ENCODE results near the gene DNAH2. TPM values are rescaled to one million over a fixed set of nuclear protein-coding genes. Genes with fewer than 3 reads are reported as not detected.

The DNAH2 gene
- total RNA-seq, 1 experiment from 2014 or later = 0.15 TPM

- H3K79me2 ChIP-seq (ENCODE audit: insufficient read depth, low read length) = peaks cover 19% of the 10 kb centered on the region
- no peak overlapping the region for H3K56ac ChIP-seq (ENCODE audit: insufficient read length, low read depth, low read length)
- H2AFZ ChIP-seq (ENCODE audit: low read length) = no peak overlapping the region
- H4K91ac ChIP-seq (ENCODE audit: insufficient read length, low read depth, low read length) = no peak overlapping the region
- no peaks in the 10 kb centered on the region for H4K20me1 ChIP-seq (ENCODE audit: control insufficient read depth, insufficient read depth, insufficient read length)
- H2AK5ac ChIP-seq (ENCODE audit: insufficient read length, low read length) = no peak overlapping the region
- peaks cover 18% of the 10 kb centered on the region for H3K23me2 ChIP-seq (ENCODE audit: insufficient read length, low read depth, low read length, poor library complexity, severe bottlenecking)
- no peak overlapping the region for H2BK15ac ChIP-seq (ENCODE audit: low read depth, low read length)
- H3K4me2 ChIP-seq (ENCODE audit: insufficient read depth, insufficient read length, low read length) = peak overlapping the region; percentile 84
- no peaks in the 10 kb centered on the region for H3K9me3 ChIP-seq (ENCODE audit: control insufficient read depth, low read depth, low read length)
- Mint-ChIP-seq H3K9me3 (no peaks in the 10 kb centered on the region; a peak in 1 of 5 replicates), H3K27me3 (ENCODE audit: low read depth) (no peaks in the 10 kb centered on the region), H3K36me3 (ENCODE audit: insufficient read depth in 1 of 3, low read depth in 3 of 3) (peaks cover 18 to 41% (median 35%) of the 10 kb centered on the region in 3 experiments), H3K4me3 (peak overlapping the region; percentile 94 to 97), H3K4me1 (peaks cover 25 to 26% of the 10 kb centered on the region in 2 experiments), H3K27ac (peak overlapping the region; percentile 92 to 97 (median 94); a peak in 6 of 7 replicates)
- H3K23ac ChIP-seq (ENCODE audit: insufficient read length, low read depth, low read length) = no peak overlapping the region
- no peak overlapping the region for H4K8ac ChIP-seq (replicated peaks; ENCODE audit: insufficient read length, low read depth, low read length)
- H2BK120ac ChIP-seq (ENCODE audit: low read depth, low read length, poor library complexity, severe bottlenecking) = no peak overlapping the region
- no peaks in the 10 kb centered on the region for H3K79me1 ChIP-seq (ENCODE audit: insufficient read depth, low read depth, low read length, poor library complexity, severe bottlenecking)
- H2BK20ac ChIP-seq (ENCODE audit: low read depth, low read length, poor library complexity, severe bottlenecking) = no peak overlapping the region
- no peak for DNase-seq
- no peak overlapping the region for H3K4ac ChIP-seq (ENCODE audit: low read depth, low read length)
- WGBS (ENCODE audit: extremely low coverage, insufficient read length, low lambda C conversion rate) = no CpG with 5 or more reads among the region's 13 CpGs
- H3K27me3 ChIP-seq (ENCODE audit: insufficient read depth, low read length) = no peaks in the 10 kb centered on the region
- H2BK12ac ChIP-seq (ENCODE audit: insufficient read length, low read depth, low read length) = no peak overlapping the region
- H2BK5ac ChIP-seq (ENCODE audit: insufficient read length, low read length) = no peak overlapping the region
- no peak for TF ChIP-seq CTCF (conservative IDR thresholded peaks at IDR 0.05)
- no peak overlapping the region for H3T11ph ChIP-seq (ENCODE audit: low read length)
- H3K9ac ChIP-seq (ENCODE audit: extremely low read depth, insufficient read length, low read length) = peak overlapping the region; percentile 80
- no peaks in the 10 kb centered on the region; the same call in 1 of the 2 replicates for H3K4me1 ChIP-seq (ENCODE audit: insufficient read depth, low read length)
- no peak overlapping the region for H4K5ac ChIP-seq (ENCODE audit: insufficient read length, low read depth, low read length)
- no peak overlapping the region; the same call in 1 of the 2 replicates for H3K14ac ChIP-seq (ENCODE audit: insufficient read depth, low read length)
- no peak overlapping the region for H3K27ac ChIP-seq (ENCODE audit: insufficient read length, low read depth, low read length)
- H3K18ac ChIP-seq (ENCODE audit: insufficient read length, low read depth, low read length) = no peak overlapping the region
Observed at GRCh38 chr17:7688808-7689316, 28.7 kb upstream of the DNAH2 start.
